CD4-positive, alpha-beta T cell treated with Interleukin-15 for 1 hour (primary cell): ENCODE data around the gene APOC1.
"Not testable (repeated sequence)": the region's sequence is repeated elsewhere in the genome, so short reads cannot be mapped to it uniquely, and the experiment has no call there.

Experiments
- DNase-seq: peaks from one replicate; pipeline ENCODE4 v3.0.0-alpha.2; 2020

The APOC1 gene

GRCh38 chr19:44914433-44915206 lies at the start of gene APOC1:
Gene APOC1, plus strand, starts transcription at chr19:44914608. Its CDS starts 284 bp downstream, at chr19:44914892.
- DNase-seq: peak; percentile 77

- no peak for DNase-seq
Observed at GRCh38 chr19:44865196-44865767, 49.1 kb upstream of the APOC1 start.

- no peak for DNase-seq
Observed at GRCh38 chr19:44866664-44867063, 47.7 kb upstream of the APOC1 start.

GRCh38 chr19:44867578-44867977 lies 46.8 kb upstream of the APOC1 start:
- no peak for DNase-seq

- DNase-seq: peak; percentile 35
Observed at GRCh38 chr19:44869733-44870470, 44.5 kb upstream of the APOC1 start.

GRCh38 chr19:44871809-44872208 lies 42.6 kb upstream of the APOC1 start:
- DNase-seq: no peak

GRCh38 chr19:44872661-44873060 lies 41.7 kb upstream of the APOC1 start:
- no peak for DNase-seq

GRCh38 chr19:44874317-44874716 lies 40.1 kb upstream of the APOC1 start:
- DNase-seq: no peak

GRCh38 chr19:44875666-44876451 lies 38.5 kb upstream of the APOC1 start:
- no peak for DNase-seq

GRCh38 chr19:44876930-44877535 lies 37.4 kb upstream of the APOC1 start:
- DNase-seq: no peak

GRCh38 chr19:44878120-44878865 lies 36.1 kb upstream of the APOC1 start:
- no peak for DNase-seq

GRCh38 chr19:44879309-44880065 lies 34.9 kb upstream of the APOC1 start:
- no peak for DNase-seq

GRCh38 chr19:44882063-44882462 lies 32.3 kb upstream of the APOC1 start:
- no peak for DNase-seq

GRCh38 chr19:44882619-44883397 lies 31.6 kb upstream of the APOC1 start:
- not testable (repeated sequence) for DNase-seq

GRCh38 chr19:44883922-44884321 lies 30.5 kb upstream of the APOC1 start:
- DNase-seq: no peak

- DNase-seq: no peak
Observed at GRCh38 chr19:44884566-44884965, 29.8 kb upstream of the APOC1 start.

- no peak for DNase-seq
Observed at GRCh38 chr19:44886141-44886540, 28.3 kb upstream of the APOC1 start.

- no peak for DNase-seq
Observed at GRCh38 chr19:44887648-44888047, 26.8 kb upstream of the APOC1 start.

- DNase-seq: not testable (repeated sequence)
Observed at GRCh38 chr19:44888335-44888734, 26.1 kb upstream of the APOC1 start.

- no peak for DNase-seq
Observed at GRCh38 chr19:44889830-44890365, 24.5 kb upstream of the APOC1 start.
